Ishikawa (cell line): ENCODE measurements around the gene UBE2L3.

Source experiments
- CEBPB ChIP-seq: IDR thresholded peaks from 2 replicates; pipeline ENCODE4 v1.6.1; 2012
- CREB1 ChIP-seq: IDR thresholded peaks from 2 replicates; pipeline ENCODE4 v1.6.1; 2012; ENCODE audit warnings: low read depth
- EGR1 ChIP-seq: IDR thresholded peaks from 2 replicates; pipeline ENCODE4 v1.6.1; 2012
- EP300 ChIP-seq: IDR thresholded peaks from 2 replicates; pipeline ENCODE4 v1.6.1; 2012; ENCODE audit warnings: borderline replicate concordance
- FOXM1 ChIP-seq: IDR thresholded peaks from 2 replicates; pipeline ENCODE4 v1.6.1; 2012; ENCODE audit warnings: low read depth, borderline replicate concordance
- NFIC ChIP-seq: IDR thresholded peaks from 2 replicates; pipeline ENCODE4 v1.6.1; 2012
- RAD21 ChIP-seq: IDR thresholded peaks from 2 replicates; pipeline ENCODE4 v1.6.1; 2012; ENCODE audit warnings: low read depth
- REST ChIP-seq: IDR thresholded peaks from 2 replicates; pipeline ENCODE4 v1.6.1; 2012; ENCODE audit warnings: low read depth, mild to moderate bottlenecking
- TAF1 ChIP-seq: IDR thresholded peaks from 2 replicates; pipeline ENCODE4 v1.6.1; 2012; ENCODE audit warnings: low read depth, mild to moderate bottlenecking
- TCF12 ChIP-seq: IDR thresholded peaks from 2 replicates; pipeline ENCODE4 v1.6.1; 2012; ENCODE audit warnings: low read depth
- TEAD4 ChIP-seq: IDR thresholded peaks from 2 replicates; pipeline ENCODE4 v1.6.1; 2012
- USF1 ChIP-seq: IDR thresholded peaks from 2 replicates; pipeline ENCODE4 v1.6.1; 2012
- YY1 ChIP-seq: IDR thresholded peaks from 2 replicates; pipeline ENCODE4 v1.6.1; 2012; ENCODE audit warnings: low read depth
- ZBTB7A ChIP-seq: IDR thresholded peaks from 2 replicates; pipeline ENCODE4 v1.6.1; 2012; ENCODE audit warnings: low read depth
- TF ChIP-seq, protein P1 (sequence below): IDR thresholded peaks from 2 replicates; pipeline ENCODE4 v1.6.1; 2012

UBE2L3 gene

GRCh38 chr22:21621025-21621424, 53.5 kb downstream of the UBE2L3 start:
- no peak for TF ChIP-seq CREB1
- TF ChIP-seq FOXM1: no peak
- no peak for TF ChIP-seq NFIC
- no peak for TF ChIP-seq EP300
- TF ChIP-seq RAD21: no peak
- TF ChIP-seq, protein P1, sequence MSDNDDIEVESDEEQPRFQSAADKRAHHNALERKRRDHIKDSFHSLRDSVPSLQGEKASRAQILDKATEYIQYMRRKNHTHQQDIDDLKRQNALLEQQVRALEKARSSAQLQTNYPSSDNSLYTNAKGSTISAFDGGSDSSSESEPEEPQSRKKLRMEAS: no peak
- TF ChIP-seq REST: no peak

DNA sequence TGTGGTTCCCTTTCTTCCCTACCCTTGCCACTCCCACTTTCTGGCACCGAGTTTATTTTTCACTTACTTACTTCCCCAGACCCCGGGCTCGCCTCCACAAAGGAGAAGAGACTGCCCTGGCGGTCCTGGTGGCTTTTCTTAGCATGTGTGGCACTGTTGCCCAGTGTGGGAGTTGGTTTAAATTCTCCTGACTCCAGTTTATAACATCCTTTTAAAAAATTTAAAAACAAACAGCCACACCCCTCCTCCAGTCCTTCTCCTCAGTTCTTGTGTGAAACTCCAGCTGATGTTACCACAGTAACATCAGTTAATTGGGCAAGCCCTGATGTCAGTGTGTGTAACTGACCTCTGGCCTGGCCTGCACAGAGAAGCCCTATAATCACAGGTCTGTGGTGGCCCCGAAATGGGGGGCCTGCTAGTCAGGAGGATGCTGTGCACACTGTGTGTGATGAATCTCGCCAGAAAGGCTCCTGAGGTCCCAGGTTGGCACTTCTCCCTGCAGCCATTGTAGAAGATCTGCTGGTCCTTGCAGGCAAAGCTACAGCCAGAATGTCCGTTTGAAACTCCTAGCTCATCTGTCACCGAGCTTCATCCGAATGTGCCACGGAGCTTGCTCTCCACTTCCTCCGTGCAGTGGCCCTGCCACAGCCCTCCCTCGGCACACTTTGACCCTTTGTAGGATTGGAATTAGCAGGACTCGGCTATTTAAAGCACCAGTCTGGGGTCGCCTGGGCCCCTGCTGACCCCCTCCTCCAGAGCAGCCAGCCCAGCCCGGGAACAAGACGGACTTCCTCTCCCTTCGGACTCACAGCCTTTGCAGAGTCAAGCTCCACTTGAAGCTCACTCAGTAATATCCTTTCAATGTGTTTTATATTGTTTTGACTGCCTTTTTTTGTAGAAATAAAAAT, 54.8 kb downstream of the UBE2L3 start:
- no peak for TF ChIP-seq YY1
- no peak for TF ChIP-seq TEAD4
- no peak for TF ChIP-seq REST
- no peak for TF ChIP-seq ZBTB7A
- no peak for TF ChIP-seq USF1
- no peak for TF ChIP-seq TAF1
- TF ChIP-seq, protein P1: no peak
- no peak for TF ChIP-seq RAD21
- no peak for TF ChIP-seq EGR1
- TF ChIP-seq EP300: no peak
- no peak for TF ChIP-seq CEBPB
- TF ChIP-seq NFIC: no peak
- TF ChIP-seq FOXM1: no peak
- no peak for TF ChIP-seq TCF12
- no peak for TF ChIP-seq CREB1

DNA sequence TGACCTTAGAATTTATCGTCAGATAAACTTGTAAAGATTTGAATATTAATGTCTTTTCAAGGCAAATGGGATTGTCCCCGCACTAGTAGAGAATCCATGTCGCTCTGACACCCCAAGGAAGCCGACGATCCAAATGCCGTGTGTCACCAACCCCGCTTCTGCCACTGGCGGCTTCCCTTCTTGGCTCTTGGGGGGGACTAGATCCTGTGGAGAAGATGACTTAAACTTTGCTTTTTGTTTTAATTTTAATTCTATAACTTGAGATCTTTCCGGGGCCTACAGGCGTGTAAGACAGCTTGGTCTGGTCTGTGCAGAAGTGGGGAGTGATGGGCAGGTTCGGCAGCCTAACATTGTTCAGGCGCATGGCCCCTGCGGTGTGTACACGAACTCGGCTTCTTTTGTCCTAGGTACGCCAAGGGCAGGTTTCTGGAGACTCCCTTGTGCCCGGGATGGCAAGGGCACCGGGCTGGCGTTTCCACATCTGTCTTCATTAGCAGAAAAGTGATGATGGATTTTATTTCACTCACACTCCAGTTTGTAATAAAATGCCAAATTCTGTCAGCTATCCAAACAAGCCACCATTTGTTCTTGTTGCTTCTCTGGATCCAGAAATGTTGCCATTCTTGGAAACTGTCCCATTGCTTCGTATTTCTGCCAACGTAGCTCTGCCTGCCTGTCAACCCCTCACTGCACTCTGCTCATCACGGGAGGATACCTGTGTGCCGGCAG, 55.6 kb downstream of the UBE2L3 start:
- TF ChIP-seq TEAD4 (no peak), EP300 (no peak), YY1 (no peak), TAF1 (no peak; the same call in 1 of the 2 replicates), TCF12 (no peak), RAD21 (no peak), FOXM1 (no peak), EGR1 (no peak), ZBTB7A (no peak), CREB1 (no peak), CEBPB (no peak), NFIC (no peak), USF1 (no peak)
- TF ChIP-seq, protein P1: no peak

DNA sequence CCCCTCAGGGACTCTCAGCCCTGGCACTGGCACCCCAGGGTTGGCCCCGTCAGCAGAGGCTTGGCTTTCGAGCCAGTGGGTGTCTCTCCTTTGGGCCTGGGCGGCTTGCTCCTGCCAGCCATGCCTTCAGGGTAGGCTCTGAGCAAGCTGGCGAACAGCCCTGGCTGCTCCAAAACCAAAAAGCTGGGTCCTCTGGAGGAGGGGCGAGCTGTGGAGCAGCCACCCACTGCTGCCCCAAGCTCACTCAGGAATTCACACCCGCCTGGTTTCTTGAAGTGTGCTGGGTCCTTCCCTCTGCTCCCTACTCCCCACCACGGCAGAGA, 56.1 kb downstream of the UBE2L3 start:
- TF ChIP-seq FOXM1: no peak
- TF ChIP-seq TAF1: no peak; the same call in 1 of the 2 replicates
- no peak for TF ChIP-seq REST
- no peak for TF ChIP-seq CEBPB
- no peak for TF ChIP-seq CREB1
- no peak for TF ChIP-seq USF1
- no peak for TF ChIP-seq TCF12
- TF ChIP-seq YY1: no peak
